A549 (cell line): Measurements from ENCODE around the gene THTPA.

Source experiments
- CTCF ChIP-seq: fragments of >200 bp; sonication (Bioruptor Twin); formaldehyde crosslinking; IDR thresholded peaks from 3 replicates; pipeline ENCODE4 v1.5.1; 2016
- EP300 ChIP-seq, 2 experiments: fragments of >200 bp; sonication (Bioruptor Twin); formaldehyde crosslinking; IDR thresholded peaks; 2 replicates in 1 of 2; 3 replicates in 1 of 2; pipeline ENCODE4 v1.6.1; 2016 to 2017
- ESRRA ChIP-seq: fragments of 150-350 bp; IDR thresholded peaks from 2 replicates; pipeline ENCODE4 v1.6.1; 2014; ENCODE audit warnings: mild to moderate bottlenecking, low read length, borderline replicate concordance
- HDAC2 ChIP-seq: fragments of 200-600 bp; sonication (generic); IDR thresholded peaks from 2 replicates; pipeline ENCODE4 v1.6.1; 2016
- KDM1A ChIP-seq: fragments of 200-600 bp; sonication (generic); IDR thresholded peaks from 2 replicates; pipeline ENCODE4 v1.6.1; 2016; ENCODE audit warnings: low read depth, mild to moderate bottlenecking
- MYC ChIP-seq: IDR thresholded peaks from 2 replicates; pipeline ENCODE4 v1.6.1; 2012; ENCODE audit warnings: mild to moderate bottlenecking, inconsistent platforms, low read length, improper control_type of control experiment, borderline replicate concordance
- NR3C1 ChIP-seq: fragments of >200 bp; sonication (Bioruptor Twin); formaldehyde crosslinking; IDR thresholded peaks from 3 replicates; pipeline ENCODE4 v1.6.1; 2017
- POLR2A ChIP-seq: IDR thresholded peaks from 2 replicates; pipeline ENCODE4 v1.6.1; 2012; ENCODE audit warnings: mild to moderate bottlenecking, low read length
- RARB ChIP-seq: fragments of 250-450 bp; sonication (Bioruptor Pico); IDR thresholded peaks from 2 replicates; pipeline ENCODE4 v1.8.0; 2021; ENCODE audit warnings: mild to moderate bottlenecking, moderate library complexity
- REST ChIP-seq: fragments of 200-600 bp; sonication (generic); IDR thresholded peaks from 2 replicates; pipeline ENCODE4 v1.6.1; 2016; ENCODE audit warnings: antibody characterized with exemption, mild to moderate bottlenecking, moderate library complexity
- RFX5 ChIP-seq: fragments of 450-650 bp; IDR thresholded peaks from 2 replicates; pipeline ENCODE4 v1.7.1; 2014; ENCODE audit warnings: antibody characterized with exemption, mild to moderate bottlenecking, moderate library complexity
- SMC3 ChIP-seq: fragments of >200 bp; sonication (Bioruptor Twin); formaldehyde crosslinking; IDR thresholded peaks from 3 replicates; pipeline ENCODE4 v1.6.1; 2018; ENCODE audit warnings: inconsistent platforms
- USF2 ChIP-seq: fragments of 450-650 bp; IDR thresholded peaks from 2 replicates; pipeline ENCODE4 v1.6.1; 2014; ENCODE audit warnings: antibody characterized with exemption
- ZFP36 ChIP-seq: fragments of 450-650 bp; IDR thresholded peaks from 2 replicates; pipeline ENCODE4 v1.6.1; 2014; ENCODE audit warnings: borderline replicate concordance; ENCODE audit not compliant: partially characterized antibody

- TF ChIP-seq CTCF (no peak), POLR2A (no peak), ESRRA (no peak), REST (no peak), USF2 (no peak), MYC (no peak), RFX5 (no peak), HDAC2 (no peak), RARB (CRISPR knock-in tag) (no peak), NR3C1 (no peak), EP300 (IDR thresholded peaks at IDR 0.05) (no peak), SMC3 (no peak), ZFP36 (no peak), KDM1A (no peak)
Observed at GRCh38 chr14:23582906-23583760, 27.1 kb downstream of the THTPA start.
